SU-DHL-6 (cell line): ENCODE data around the gene IZUMO1R.

ENCODE experiments used
- EZH2phosphoT487 ChIP-seq: fragments of 200-600 bp; sonication (generic), shearing (Covaris generic); conservative IDR thresholded peaks from 2 replicates; pipeline ENCODE4 v1.6.1; 2018; ENCODE audit warnings: mild to moderate bottlenecking, antibody characterized with exemption, low read length, moderate library complexity, mixed read lengths
- TF ChIP-seq, protein P1 (sequence below): fragments of 200-600 bp; sonication (generic); IDR thresholded peaks from one replicate; pipeline ENCODE4 v1.5.1; 2017; ENCODE audit warnings: antibody characterized with exemption, mild to moderate bottlenecking, low read length, moderate library complexity; ENCODE audit not compliant: insufficient read depth, poor library complexity, severe bottlenecking

GRCh38 chr11:94336033-94336432 is 31.7 kb downstream of the IZUMO1R start:
- TF ChIP-seq, protein P1, sequence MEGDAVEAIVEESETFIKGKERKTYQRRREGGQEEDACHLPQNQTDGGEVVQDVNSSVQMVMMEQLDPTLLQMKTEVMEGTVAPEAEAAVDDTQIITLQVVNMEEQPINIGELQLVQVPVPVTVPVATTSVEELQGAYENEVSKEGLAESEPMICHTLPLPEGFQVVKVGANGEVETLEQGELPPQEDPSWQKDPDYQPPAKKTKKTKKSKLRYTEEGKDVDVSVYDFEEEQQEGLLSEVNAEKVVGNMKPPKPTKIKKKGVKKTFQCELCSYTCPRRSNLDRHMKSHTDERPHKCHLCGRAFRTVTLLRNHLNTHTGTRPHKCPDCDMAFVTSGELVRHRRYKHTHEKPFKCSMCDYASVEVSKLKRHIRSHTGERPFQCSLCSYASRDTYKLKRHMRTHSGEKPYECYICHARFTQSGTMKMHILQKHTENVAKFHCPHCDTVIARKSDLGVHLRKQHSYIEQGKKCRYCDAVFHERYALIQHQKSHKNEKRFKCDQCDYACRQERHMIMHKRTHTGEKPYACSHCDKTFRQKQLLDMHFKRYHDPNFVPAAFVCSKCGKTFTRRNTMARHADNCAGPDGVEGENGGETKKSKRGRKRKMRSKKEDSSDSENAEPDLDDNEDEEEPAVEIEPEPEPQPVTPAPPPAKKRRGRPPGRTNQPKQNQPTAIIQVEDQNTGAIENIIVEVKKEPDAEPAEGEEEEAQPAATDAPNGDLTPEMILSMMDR = no peak
- no peak for TF ChIP-seq EZH2phosphoT487
